Trophoblast cell (in vitro differentiated cells and primary cell): ENCODE results near the gene RAD23B.
A peak's percentile ranks its signal among the peaks of the same experiment; 100 is the strongest.

Experiments
- DNase-seq, 2 donors: peaks; one replicate each; pipeline ENCODE4 v3.0.0-alpha.2; 2016
- H2AFZ ChIP-seq: 2 replicates; pipeline ENCODE4 v1.6.1; 2013; ENCODE audit warnings: low read length, moderate library complexity, mild to moderate bottlenecking; ENCODE audit not compliant: insufficient read depth, poor library complexity
- H2AK5ac ChIP-seq: 2 replicates; pipeline ENCODE4 v1.6.1; 2013; ENCODE audit warnings: mild to moderate bottlenecking, low read length
- H2BK120ac ChIP-seq: 2 replicates; pipeline ENCODE4 v1.6.1; 2013; ENCODE audit warnings: low read length, mild to moderate bottlenecking, moderate library complexity; ENCODE audit not compliant: insufficient read depth, poor library complexity
- H2BK12ac ChIP-seq: 2 replicates; pipeline ENCODE4 v1.6.1; 2013; ENCODE audit warnings: mild to moderate bottlenecking, low read length, moderate library complexity
- H2BK5ac ChIP-seq: 2 replicates; pipeline ENCODE4 v1.6.1; 2013; ENCODE audit warnings: low read length, low read depth, moderate library complexity, mild to moderate bottlenecking; ENCODE audit not compliant: poor library complexity
- H3K14ac ChIP-seq: 2 replicates; pipeline ENCODE4 v1.6.1; 2013; ENCODE audit warnings: mild to moderate bottlenecking, low read length
- H3K18ac ChIP-seq: 2 replicates; pipeline ENCODE4 v1.6.1; 2013; ENCODE audit warnings: mild to moderate bottlenecking, low read length
- H3K23ac ChIP-seq: 2 replicates; pipeline ENCODE4 v1.6.1; 2013; ENCODE audit warnings: low read length
- H3K27ac ChIP-seq: 2 replicates; pipeline ENCODE4 v1.5.1; 2013; ENCODE audit warnings: low read depth, mild to moderate bottlenecking, inconsistent platforms, low read length, moderate library complexity
- H3K27me3 ChIP-seq: 2 replicates; pipeline ENCODE4 v1.6.1; 2013; ENCODE audit warnings: inconsistent platforms, mild to moderate bottlenecking, low read length, moderate library complexity; ENCODE audit not compliant: insufficient read depth
- H3K36me3 ChIP-seq, 2 experiments: 1 replicate in 1 of 2; 2 replicates in 1 of 2; pipeline ENCODE4 v1.6.1; 2013; ENCODE audit warnings: low read length in 2 of 2, mild to moderate bottlenecking in 2 of 2, moderate library complexity in 1 of 2; ENCODE audit not compliant: insufficient read depth in 2 of 2, control insufficient read depth in 1 of 2
- H3K4ac ChIP-seq: 2 replicates; pipeline ENCODE4 v1.6.1; 2013; ENCODE audit warnings: low read depth, mild to moderate bottlenecking, low read length, moderate library complexity
- H3K4me1 ChIP-seq, 2 experiments: 1 replicate in 1 of 2; 2 replicates in 1 of 2; pipeline ENCODE4 v1.6.1; 2013; ENCODE audit warnings: low read length in 2 of 2, mild to moderate bottlenecking in 2 of 2, moderate library complexity in 1 of 2; ENCODE audit not compliant: insufficient read depth in 2 of 2, control insufficient read depth in 1 of 2
- H3K4me2 ChIP-seq: 2 replicates; pipeline ENCODE4 v1.6.1; 2013; ENCODE audit warnings: inconsistent platforms, mild to moderate bottlenecking, low read length, moderate library complexity
- H3K4me3 ChIP-seq: 2 replicates; pipeline ENCODE4 v1.5.1; 2013; ENCODE audit warnings: mild to moderate bottlenecking, low read depth, low read length, inconsistent platforms
- H3K79me1 ChIP-seq: one replicate; pipeline ENCODE4 v1.6.1; 2013; ENCODE audit warnings: low read length
- H3K79me2 ChIP-seq: 2 replicates; pipeline ENCODE4 v1.6.1; 2013; ENCODE audit warnings: low read length, mild to moderate bottlenecking; ENCODE audit not compliant: control insufficient read depth, insufficient read depth, poor library complexity
- H3K9ac ChIP-seq: 2 replicates; pipeline ENCODE4 v1.6.1; 2013; ENCODE audit warnings: mild to moderate bottlenecking, low read length
- H3K9me3 ChIP-seq: 2 replicates; pipeline ENCODE4 v1.6.1; 2013; ENCODE audit warnings: low read depth, mild to moderate bottlenecking, control low read depth, inconsistent platforms, low read length; ENCODE audit not compliant: insufficient read depth
- H4K12ac ChIP-seq: 2 replicates; pipeline ENCODE4 v1.6.1; 2013; ENCODE audit warnings: low read depth, mild to moderate bottlenecking, low read length, moderate library complexity
- H4K8ac ChIP-seq: 2 replicates; pipeline ENCODE4 v1.6.1; 2013; ENCODE audit warnings: low read depth, mild to moderate bottlenecking, low read length, moderate library complexity
- H4K91ac ChIP-seq: one replicate; pipeline ENCODE4 v1.6.1; 2013; ENCODE audit warnings: low read depth, mild to moderate bottlenecking, low read length, moderate library complexity
- WGBS: extraction: QIAGEN DNeasy Blood & Tissue Kit; methylation state at CpG from one replicate; pipeline ENCODE4 v1.1.7; 2013; ENCODE audit warnings: missing lambda C conversion rate; ENCODE audit not compliant: insufficient read length, insufficient coverage; ENCODE audit errors: extremely low coverage; 5-methylcytosine and 5-hydroxymethylcytosine counted together

Gene RAD23B

DNA sequence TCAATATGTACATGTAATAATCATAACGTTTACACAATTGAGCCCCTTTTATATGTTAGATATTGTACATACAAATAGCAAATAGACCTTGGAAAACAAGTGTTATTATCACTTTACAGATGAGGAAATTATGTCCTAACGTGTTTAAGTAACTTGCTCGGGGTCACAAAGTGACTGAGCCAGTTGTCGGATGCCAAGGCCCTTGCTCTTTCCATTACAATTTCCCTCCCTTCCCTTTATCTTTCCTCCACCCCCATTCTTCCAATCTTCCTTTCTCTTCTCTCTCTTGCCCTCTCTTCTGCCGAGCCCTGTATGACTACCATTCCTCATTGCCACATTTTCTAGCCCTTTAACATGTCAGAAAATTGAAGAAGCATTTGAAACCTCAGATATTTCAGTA lies 34.4 kb upstream of the RAD23B start:
- H3K9ac ChIP-seq: peak overlapping the region; percentile 38
- H3K79me2 ChIP-seq: peaks cover 6% of the 10 kb centered on the region
- H3K27ac ChIP-seq: peak overlapping the region; percentile 87
- peak overlapping the region; percentile 47 for H2BK5ac ChIP-seq
- peak overlapping the region; percentile 0 for H3K14ac ChIP-seq
- H3K9me3 ChIP-seq: peaks cover 2% of the 10 kb centered on the region
- DNase-seq: peak in 1 of 2 donors; percentile 68
- H3K27me3 ChIP-seq: no peaks in the 10 kb centered on the region
- peaks cover 41% of the 10 kb centered on the region for H3K79me1 ChIP-seq
- no peak overlapping the region for H4K8ac ChIP-seq
- peak overlapping the region; percentile 16 for H2BK120ac ChIP-seq
- H3K4me2 ChIP-seq: peak overlapping the region; percentile 48
- no peak overlapping the region for H3K23ac ChIP-seq
- no peak overlapping the region for H3K4me3 ChIP-seq
- no peak overlapping the region for H3K18ac ChIP-seq
- no peak overlapping the region for H3K4ac ChIP-seq
- WGBS: no CpG with 5 or more reads among the region's 5 CpGs
- H3K36me3 ChIP-seq: no peaks in the 10 kb centered on the region
- no peak overlapping the region for H2AK5ac ChIP-seq
- H4K91ac ChIP-seq: peak overlapping the region; percentile 40
- no peak overlapping the region for H2BK12ac ChIP-seq
- H4K12ac ChIP-seq: no peak overlapping the region
- H3K4me1 ChIP-seq: peaks cover 18 to 23% of the 10 kb centered on the region in 2 experiments
- no peak overlapping the region for H2AFZ ChIP-seq

DNA sequence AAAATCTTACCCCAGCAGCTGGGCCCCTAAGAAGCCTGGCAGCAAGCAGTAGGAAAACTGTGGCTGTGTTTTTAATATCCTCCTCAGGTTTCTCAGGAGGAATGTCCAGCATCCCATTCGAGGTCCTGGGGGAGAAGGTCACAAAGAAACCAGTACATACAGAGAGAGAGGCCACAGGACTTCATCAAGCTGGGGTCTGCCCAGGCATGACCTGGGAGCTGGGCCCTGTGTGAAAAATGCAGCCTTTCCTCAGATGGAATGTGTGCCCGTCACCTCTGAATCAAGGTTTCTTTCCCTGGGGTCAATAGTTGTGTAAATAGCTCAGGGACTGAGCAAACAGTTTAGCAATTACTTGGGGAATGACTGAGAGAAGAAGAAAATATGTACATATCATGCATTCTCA lies 33.9 kb upstream of the RAD23B start:
- Histone ChIP-seq H3K9ac (no peak overlapping the region), H3K4ac (no peak overlapping the region), H2AK5ac (no peak overlapping the region), H2BK120ac (peak overlapping the region; percentile 16), H3K23ac (no peak overlapping the region), H3K27ac (peak overlapping the region; percentile 87), H3K4me3 (no peak overlapping the region), H4K8ac (peak overlapping the region; percentile 75), H2BK12ac (no peak overlapping the region), H3K4me1 (peaks cover 18 to 23% of the 10 kb centered on the region in 2 experiments), H3K36me3 (no peaks in the 10 kb centered on the region), H2BK5ac (peak overlapping the region; percentile 47), H4K12ac (no peak overlapping the region), H3K79me1 (peaks cover 41% of the 10 kb centered on the region), H3K79me2 (peaks cover 6% of the 10 kb centered on the region), H3K14ac (no peak overlapping the region), H2AFZ (no peak overlapping the region), H3K27me3 (no peaks in the 10 kb centered on the region), H3K18ac (no peak overlapping the region), H4K91ac (peak overlapping the region; percentile 7), H3K4me2 (peak overlapping the region; percentile 48), H3K9me3 (peaks cover 2% of the 10 kb centered on the region)
- no CpG with 5 or more reads among the region's 2 CpGs for WGBS
- peak; percentile 77 to 91 for DNase-seq

DNA sequence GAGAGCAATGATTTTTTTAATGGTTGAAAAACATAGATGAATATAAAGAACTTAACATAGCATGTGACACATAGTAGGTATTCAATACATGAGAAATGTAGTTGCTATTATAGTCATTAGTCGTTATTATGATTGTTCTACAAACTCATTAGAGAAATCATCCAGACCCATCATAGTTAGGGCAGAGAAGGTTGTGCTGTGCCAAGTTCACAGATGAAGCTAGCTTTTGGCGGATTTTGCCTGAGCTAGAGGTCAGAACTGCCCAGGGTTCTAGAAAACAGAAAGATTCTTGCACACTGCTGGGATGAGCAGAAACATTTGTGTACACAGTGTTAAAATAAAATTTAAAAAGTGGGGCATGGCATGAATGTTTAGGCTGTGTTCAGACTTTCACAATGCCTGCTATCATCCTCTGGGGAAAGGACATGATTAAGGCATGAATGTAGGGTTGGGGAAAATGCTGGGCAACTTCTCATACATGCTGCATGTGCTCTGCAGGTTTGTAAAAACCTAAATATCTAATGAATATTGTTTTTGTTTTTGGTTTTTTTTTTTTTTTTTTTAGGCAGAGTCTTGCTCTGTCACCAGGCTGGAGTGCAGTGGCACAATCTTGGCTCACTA lies 33.3 kb upstream of the RAD23B start:
- Histone ChIP-seq H3K79me1 (peaks cover 39% of the 10 kb centered on the region), H2AK5ac (peak overlapping the region; percentile 79)
- no CpG with 5 or more reads among the region's 2 CpGs for WGBS

DNA sequence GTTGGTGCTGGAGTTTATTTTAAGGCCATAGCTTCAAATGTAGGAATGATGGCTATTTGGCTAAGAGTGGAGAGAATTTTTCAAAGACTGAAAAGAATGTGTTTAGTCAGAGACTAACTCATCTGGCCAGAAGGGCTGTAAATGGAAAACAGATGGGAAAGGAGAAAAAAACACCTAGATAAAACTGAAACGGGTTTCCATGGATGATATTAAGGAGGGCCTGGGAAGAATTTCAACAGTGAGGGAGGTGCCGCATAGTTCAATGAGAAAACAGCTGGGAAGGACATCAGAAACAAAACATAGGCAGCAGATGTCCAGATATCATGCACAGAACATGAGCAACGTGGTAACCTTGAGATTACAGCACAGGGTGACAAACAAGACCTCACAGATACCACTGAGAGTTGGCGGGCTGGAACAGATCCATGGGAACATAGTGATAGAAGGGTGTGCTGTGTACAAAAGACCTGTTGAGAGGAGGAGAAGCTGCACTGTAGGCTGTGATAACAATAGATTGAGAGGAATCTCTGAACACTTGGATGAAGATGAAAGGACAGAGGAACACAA lies 31.2 kb upstream of the RAD23B start:
- H3K79me2 ChIP-seq: peaks cover 3% of the 10 kb centered on the region
- H3K27me3 ChIP-seq: no peaks in the 10 kb centered on the region
- H3K4me3 ChIP-seq: no peak overlapping the region
- H2BK5ac ChIP-seq: peak overlapping the region; percentile 70
- H4K12ac ChIP-seq: no peak overlapping the region
- no peaks in the 10 kb centered on the region for H3K36me3 ChIP-seq
- H3K23ac ChIP-seq: no peak overlapping the region
- DNase-seq: peak; percentile 54 to 88
- no CpG with 5 or more reads among the region's 4 CpGs for WGBS
- H3K79me1 ChIP-seq: peaks cover 34% of the 10 kb centered on the region
- H2BK120ac ChIP-seq: peak overlapping the region; percentile 1
- no peak overlapping the region for H3K18ac ChIP-seq
- peak overlapping the region; percentile 0 for H2BK12ac ChIP-seq
- peak overlapping the region; percentile 36 for H4K8ac ChIP-seq
- H4K91ac ChIP-seq: peak overlapping the region; percentile 11
- H3K4ac ChIP-seq: no peak overlapping the region
- H3K14ac ChIP-seq: no peak overlapping the region
- no peak overlapping the region for H3K4me2 ChIP-seq
- H3K27ac ChIP-seq: peak overlapping the region; percentile 41
- no peaks in the 10 kb centered on the region for H3K9me3 ChIP-seq
- no peak overlapping the region for H2AK5ac ChIP-seq
- no peak overlapping the region for H3K9ac ChIP-seq
- H2AFZ ChIP-seq: peak overlapping the region; percentile 39
- H3K4me1 ChIP-seq: peaks cover 9 to 17% of the 10 kb centered on the region in 2 experiments

More for the DNA sequence above, 33.3 kb upstream of the RAD23B start:
- no peak overlapping the region for H4K8ac ChIP-seq
- peaks cover 6% of the 10 kb centered on the region for H3K79me2 ChIP-seq
- no peak overlapping the region for H3K9ac ChIP-seq
- peaks cover 16 to 21% of the 10 kb centered on the region in 2 experiments for H3K4me1 ChIP-seq
- H3K4ac ChIP-seq: no peak overlapping the region
- H3K4me2 ChIP-seq: no peak overlapping the region
- DNase-seq: peak in 1 of 2 donors; percentile 46
- no peak overlapping the region for H3K18ac ChIP-seq
- H3K27me3 ChIP-seq: no peaks in the 10 kb centered on the region
- H3K36me3 ChIP-seq: no peaks in the 10 kb centered on the region
- no peak overlapping the region for H2AFZ ChIP-seq
- H3K23ac ChIP-seq: no peak overlapping the region
- peak overlapping the region; percentile 75 for H2BK5ac ChIP-seq
- peak overlapping the region; percentile 81 for H4K91ac ChIP-seq
- H3K27ac ChIP-seq: peak overlapping the region; percentile 57
- peak overlapping the region; percentile 86 for H2BK12ac ChIP-seq
- H2BK120ac ChIP-seq: peak overlapping the region; percentile 52
- peak overlapping the region; percentile 45 for H3K14ac ChIP-seq
- no peak overlapping the region for H4K12ac ChIP-seq
- H3K9me3 ChIP-seq: peaks cover 2% of the 10 kb centered on the region
- no peak overlapping the region for H3K4me3 ChIP-seq
